ES-I3 (cell line): ENCODE measurements around the gene IGSF21.
"Not testable (repeated sequence)": the region's sequence is repeated elsewhere in the genome, so short reads cannot be mapped to it uniquely, and the experiment has no call there.

ENCODE experiments used
- H3K36me3 ChIP-seq: 2 replicates; pipeline ENCODE4 v1.6.1; 2013; ENCODE audit warnings: mild to moderate bottlenecking, low read length, control low read depth, moderate library complexity; ENCODE audit not compliant: insufficient read depth
- H3K4me1 ChIP-seq: 2 replicates; pipeline ENCODE4 v1.6.1; 2013; ENCODE audit warnings: mild to moderate bottlenecking, control low read depth, low read length; ENCODE audit not compliant: insufficient read depth
- H3K9ac ChIP-seq: 2 replicates; pipeline ENCODE4 v1.6.1; 2013; ENCODE audit warnings: low read depth, mild to moderate bottlenecking, low read length, moderate library complexity
- H3K9me3 ChIP-seq: 2 replicates; pipeline ENCODE4 v1.6.1; 2013; ENCODE audit warnings: mild to moderate bottlenecking, low read length, moderate library complexity; ENCODE audit not compliant: control insufficient read depth, insufficient read depth

The IGSF21 gene

DNA sequence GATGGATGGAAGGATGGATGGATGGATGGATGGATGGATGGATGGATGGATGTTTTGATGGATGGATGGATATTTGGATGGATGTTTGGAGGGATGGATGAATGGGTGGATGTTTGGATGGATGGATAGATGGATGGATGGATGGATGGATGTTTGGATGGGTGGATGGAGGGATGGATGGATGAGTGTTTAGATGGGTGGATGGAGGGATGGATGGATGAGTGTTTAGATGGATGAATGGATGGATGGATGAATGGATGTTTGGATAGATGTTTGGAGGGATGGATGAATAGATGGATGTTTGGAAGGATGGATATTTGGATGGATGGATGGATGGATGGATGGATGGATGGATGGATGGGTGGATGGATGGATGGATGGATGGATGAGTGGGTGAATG, 264.9 kb downstream of the IGSF21 start:
- H3K4me1 ChIP-seq, H3K9me3 ChIP-seq, H3K36me3 ChIP-seq, H3K9ac ChIP-seq: not testable (repeated sequence)

DNA sequence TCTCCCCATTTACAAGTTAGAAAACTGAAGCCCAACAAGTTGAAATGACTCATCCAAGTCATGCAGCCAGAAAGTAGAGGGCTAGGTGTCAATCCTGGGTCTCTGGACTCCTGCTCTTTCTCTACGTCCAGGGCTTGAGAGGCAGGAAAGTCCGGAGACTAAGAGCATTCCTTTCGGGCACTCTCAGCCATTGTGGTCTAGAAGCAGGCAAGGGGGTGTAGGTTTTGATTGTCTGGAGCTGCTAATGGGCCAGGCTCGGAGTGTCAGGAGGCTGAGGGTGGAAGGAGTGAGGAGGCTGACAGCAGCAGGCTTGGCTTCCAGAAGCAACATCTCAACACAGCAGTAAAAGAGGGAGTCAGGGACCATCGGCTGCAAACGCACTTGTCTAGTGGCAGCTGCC, 265.6 kb downstream of the IGSF21 start:
- Histone ChIP-seq H3K9me3 (no peaks in the 10 kb centered on the region), H3K4me1 (peaks cover 2% of the 10 kb centered on the region; the same call in 1 of the 2 replicates), H3K9ac (no peak overlapping the region), H3K36me3 (no peaks in the 10 kb centered on the region)

DNA sequence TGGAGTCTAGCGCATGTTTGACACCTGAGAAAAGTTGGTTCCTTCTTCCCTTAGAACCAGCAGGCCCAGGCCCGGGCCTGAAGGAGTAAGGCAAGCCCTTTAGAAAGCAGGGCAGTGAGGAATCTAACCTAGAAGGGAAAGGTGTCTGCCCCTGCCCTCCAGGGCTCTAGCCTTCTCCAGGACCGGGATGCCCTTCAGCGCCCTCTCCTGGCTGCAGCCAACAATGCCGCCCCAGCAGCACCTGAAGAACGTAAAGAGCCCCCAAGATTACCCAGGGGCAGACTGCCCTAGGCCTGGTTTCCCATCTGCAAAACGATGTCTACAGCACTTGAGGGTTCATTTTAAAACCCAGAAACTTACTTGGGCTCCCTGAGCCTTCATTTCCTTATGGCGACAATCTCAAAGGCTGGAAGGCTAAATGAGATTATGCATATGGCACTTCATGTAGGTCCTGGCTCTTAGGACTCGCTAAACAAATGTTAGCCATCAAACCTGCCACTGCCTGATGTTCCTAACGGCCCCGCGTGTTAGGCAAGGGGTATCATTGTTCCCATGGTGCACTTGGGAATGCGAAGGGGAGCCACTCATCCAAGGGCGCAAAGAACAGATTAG, 266.4 kb downstream of the IGSF21 start:
- Histone ChIP-seq H3K9me3 (no peaks in the 10 kb centered on the region; the same call in 1 of the 2 replicates), H3K36me3 (no peaks in the 10 kb centered on the region), H3K9ac (no peak overlapping the region), H3K4me1 (peaks cover 2% of the 10 kb centered on the region; the same call in 1 of the 2 replicates)

DNA sequence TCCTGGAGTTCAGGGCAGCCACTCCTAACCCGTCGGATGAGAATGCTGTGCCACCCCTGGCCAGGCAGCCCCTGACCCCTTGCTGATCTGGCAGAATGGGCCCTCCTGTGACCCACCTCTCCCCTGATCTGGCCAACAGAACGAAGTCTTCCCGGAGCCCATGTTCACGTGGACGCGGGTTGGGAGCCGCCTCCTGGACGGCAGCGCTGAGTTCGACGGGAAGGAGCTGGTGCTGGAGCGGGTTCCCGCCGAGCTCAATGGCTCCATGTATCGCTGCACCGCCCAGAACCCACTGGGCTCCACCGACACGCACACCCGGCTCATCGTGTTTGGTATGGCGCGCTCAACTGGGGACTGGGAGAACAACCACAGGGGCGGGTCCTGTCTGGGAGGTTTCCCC, 269.1 kb downstream of the IGSF21 start:
- peaks cover 6% of the 10 kb centered on the region; the same call in 1 of the 2 replicates for H3K9me3 ChIP-seq
- H3K9ac ChIP-seq, result no peak overlapping the region
- H3K4me1 ChIP-seq, result peaks cover 2% of the 10 kb centered on the region; the same call in 1 of the 2 replicates
- no peaks in the 10 kb centered on the region for H3K36me3 ChIP-seq

DNA sequence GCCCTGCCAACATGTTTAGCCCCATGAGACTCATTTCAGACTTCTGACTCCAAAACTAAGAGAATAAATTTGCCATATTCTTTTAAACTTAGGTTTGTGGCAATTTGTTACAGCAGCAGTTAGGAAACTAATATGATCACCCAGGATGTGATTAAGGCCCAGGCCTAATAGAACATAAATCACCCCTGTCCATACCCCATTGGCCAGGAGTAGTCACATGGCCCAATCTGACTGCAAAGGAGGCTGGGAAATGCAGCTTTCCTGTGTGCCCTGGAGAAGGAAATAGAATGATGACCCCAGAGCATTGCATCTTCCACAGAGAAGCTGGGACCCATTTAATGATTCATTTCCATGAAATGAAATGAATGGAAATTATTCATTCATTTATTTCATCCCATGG, 272.7 kb downstream of the IGSF21 start:
- Histone ChIP-seq H3K9ac (no peak overlapping the region), H3K36me3 (no peaks in the 10 kb centered on the region), H3K4me1 (peaks cover 14% of the 10 kb centered on the region), H3K9me3 (peaks cover 6% of the 10 kb centered on the region; the same call in 1 of the 2 replicates)

DNA sequence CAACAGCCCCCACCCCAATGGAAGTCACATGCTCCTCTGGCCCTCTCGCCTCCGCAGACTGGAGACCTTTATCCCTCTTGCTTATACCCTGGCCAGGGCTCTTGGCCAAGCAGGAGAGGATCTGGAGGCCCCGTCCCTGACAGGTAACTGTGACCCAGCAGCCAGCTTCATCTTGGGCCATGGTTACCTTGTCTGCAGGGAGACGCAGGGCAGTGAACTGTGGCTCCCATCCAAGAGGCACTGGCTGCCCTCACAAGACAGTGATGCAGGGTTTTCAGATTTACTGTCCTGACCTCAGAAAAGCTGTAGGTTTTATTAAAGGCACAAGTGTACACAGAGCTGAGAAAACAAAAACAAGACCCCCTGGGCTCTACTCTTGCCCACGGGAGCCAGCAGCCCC, 276.5 kb downstream of the IGSF21 start:
- Histone ChIP-seq H3K9me3 (peaks cover 6% of the 10 kb centered on the region; the same call in 1 of the 2 replicates), H3K4me1 (peaks cover 28% of the 10 kb centered on the region), H3K9ac (no peak overlapping the region), H3K36me3 (no peaks in the 10 kb centered on the region)

DNA sequence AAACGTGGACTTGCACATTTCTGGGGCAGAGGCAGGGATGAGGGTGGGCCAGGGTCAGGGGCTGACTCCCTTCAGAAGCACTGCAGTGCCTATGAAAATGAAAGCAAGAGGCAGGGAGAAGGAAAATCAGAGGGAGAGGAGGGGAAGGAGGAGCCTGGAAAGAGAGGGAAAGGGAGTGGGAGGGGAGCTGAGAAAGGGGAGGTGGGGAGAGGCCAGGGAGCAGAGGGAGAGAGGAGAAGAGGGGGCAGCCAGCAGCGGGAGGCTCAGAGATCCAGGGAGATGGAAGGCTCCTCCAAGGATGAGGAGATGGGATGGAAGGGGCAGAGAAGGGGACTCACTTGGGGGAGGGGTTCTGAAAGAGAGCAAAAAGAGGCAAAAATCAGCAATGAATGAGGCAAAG, 276.9 kb downstream of the IGSF21 start:
- Histone ChIP-seq H3K4me1 (peaks cover 28% of the 10 kb centered on the region), H3K36me3 (no peaks in the 10 kb centered on the region), H3K9me3 (peaks cover 6% of the 10 kb centered on the region; the same call in 1 of the 2 replicates), H3K9ac (no peak overlapping the region)

DNA sequence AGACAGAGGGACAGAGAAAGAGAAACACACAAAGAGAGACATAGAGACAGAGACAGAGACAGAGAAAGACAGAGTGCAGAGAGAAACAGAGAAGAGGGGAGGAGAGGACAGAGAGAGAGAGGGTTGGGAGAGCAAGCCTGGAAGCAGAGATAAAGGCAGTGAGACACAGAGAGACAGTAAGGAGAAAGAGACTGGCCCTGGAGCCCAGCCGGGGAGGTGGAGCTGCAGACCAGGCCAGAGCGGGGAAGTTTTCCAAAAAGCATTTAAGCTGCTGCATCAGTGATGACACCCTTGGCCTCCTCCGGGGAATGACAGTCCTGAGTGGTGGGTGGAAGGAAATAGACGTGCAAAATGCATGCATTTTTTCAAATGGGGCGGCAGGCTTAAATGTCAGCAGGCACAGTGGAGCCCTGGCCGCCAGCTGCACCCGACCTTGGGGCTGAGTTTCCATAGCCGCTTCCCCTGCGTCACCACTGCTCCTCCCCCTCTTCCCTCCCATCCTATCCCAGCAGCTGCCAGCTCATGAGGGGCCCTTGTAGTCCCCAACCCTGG, 277.7 kb downstream of the IGSF21 start:
- H3K9me3 ChIP-seq, result no peaks in the 10 kb centered on the region
- peak overlapping the region; percentile 1; the same call in 1 of the 2 replicates for H3K9ac ChIP-seq
- peaks cover 28% of the 10 kb centered on the region for H3K4me1 ChIP-seq
- no peaks in the 10 kb centered on the region for H3K36me3 ChIP-seq

DNA sequence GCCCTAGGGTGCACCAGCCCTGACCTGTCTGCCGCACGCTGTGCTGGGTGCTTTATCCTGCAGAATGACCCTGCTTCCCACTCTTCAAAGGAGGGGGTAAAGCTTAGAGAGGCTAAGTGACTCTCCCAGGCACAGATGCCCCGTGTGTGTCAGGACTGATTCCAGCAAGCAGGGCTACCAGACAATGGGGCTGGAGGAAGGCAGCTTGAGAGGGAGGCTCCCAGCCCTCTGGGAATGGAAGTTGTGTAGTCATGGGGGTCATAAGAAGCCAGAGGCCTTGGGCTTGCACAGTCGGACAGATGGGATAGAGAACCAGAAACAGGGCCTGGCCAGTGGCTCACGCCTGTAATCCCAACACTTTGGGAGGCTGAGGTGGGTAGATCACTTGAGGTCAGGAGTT, 279.0 kb downstream of the IGSF21 start:
- H3K9me3 ChIP-seq, result no peaks in the 10 kb centered on the region
- H3K9ac ChIP-seq, result no peak overlapping the region
- H3K4me1 ChIP-seq, result peaks cover 28% of the 10 kb centered on the region
- H3K36me3 ChIP-seq, result no peaks in the 10 kb centered on the region

DNA sequence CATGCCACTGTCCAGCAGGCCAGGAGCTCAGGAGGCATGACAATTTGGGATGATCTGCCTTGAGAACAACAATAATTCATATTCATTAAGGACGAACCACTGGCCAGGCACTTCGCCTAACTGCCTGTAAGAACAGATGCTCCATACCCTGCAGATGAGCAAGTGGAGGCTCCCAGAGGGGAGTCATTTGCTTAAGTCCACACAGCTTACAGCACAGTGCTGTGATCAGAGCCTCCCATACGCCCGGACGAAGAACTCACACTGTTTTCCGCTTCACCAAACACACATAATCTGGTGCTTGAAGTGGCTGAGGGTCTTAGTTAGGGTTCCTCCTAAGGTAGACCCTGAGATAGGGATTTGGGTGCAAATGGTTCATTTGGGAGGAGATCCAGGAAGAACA, 279.7 kb downstream of the IGSF21 start:
- H3K36me3 ChIP-seq, result no peaks in the 10 kb centered on the region
- H3K9me3 ChIP-seq, result no peaks in the 10 kb centered on the region
- H3K4me1 ChIP-seq, result peaks cover 28% of the 10 kb centered on the region
- H3K9ac ChIP-seq, result no peak overlapping the region

DNA sequence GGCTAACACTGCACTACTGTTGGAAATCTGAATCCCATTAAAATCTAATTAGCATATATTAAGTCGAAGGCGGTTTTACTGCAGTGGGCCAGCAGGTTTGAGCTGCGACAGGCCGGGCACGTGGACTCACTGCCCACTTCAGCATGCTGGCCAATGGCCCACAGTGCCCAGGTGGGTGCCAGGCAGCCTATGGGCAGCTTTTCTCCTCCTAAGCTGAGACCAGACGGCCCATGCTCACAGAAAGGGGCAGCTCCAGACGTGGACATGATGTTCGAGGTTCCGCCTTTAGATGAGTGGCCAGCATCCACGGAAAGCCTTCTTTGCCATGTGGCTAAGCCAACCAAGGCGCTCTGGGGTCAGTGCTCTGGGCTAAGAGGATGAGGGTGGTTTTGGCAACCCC, 283.4 kb downstream of the IGSF21 start:
- Histone ChIP-seq H3K9me3 (no peaks in the 10 kb centered on the region), H3K36me3 (no peaks in the 10 kb centered on the region), H3K4me1 (peaks cover 15% of the 10 kb centered on the region)

DNA sequence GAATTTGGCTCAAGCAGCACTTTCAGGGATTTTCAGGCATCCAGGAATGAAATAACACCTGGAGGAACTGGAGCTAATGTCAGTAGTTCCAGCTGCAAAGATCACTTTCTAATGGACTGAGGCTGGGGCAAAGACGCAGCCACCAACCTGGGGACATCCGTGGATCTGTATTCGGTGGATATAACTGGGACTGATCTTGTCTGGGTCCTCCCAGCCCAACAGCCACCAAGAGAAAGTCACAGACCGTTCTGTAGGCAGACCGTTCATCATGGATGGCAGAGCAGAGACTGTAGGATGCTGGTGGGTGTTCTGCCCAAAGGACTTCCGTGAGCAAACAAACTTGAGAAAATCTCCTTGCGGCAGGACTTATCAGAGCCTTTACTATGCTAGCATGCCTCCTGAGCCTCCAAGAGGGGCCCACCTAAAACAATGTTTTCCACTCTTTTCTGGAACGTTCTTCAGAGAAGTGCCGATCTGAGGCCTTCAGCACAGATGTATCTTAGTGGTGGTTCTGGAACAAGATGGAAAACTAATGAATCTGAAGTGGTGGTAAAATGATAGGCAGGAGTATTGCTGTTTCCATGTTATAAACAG, 287.1 kb downstream of the IGSF21 start:
- H3K4me1 ChIP-seq, result 0 out of 2 replicates have a peak, but pooled peaks cover 6% of the 10 kb centered on the region
- no peaks in the 10 kb centered on the region for H3K36me3 ChIP-seq
- no peak overlapping the region for H3K9ac ChIP-seq
- no peaks in the 10 kb centered on the region for H3K9me3 ChIP-seq

More for the DNA sequence above, 283.4 kb downstream of the IGSF21 start:
- no peak overlapping the region for H3K9ac ChIP-seq

DNA sequence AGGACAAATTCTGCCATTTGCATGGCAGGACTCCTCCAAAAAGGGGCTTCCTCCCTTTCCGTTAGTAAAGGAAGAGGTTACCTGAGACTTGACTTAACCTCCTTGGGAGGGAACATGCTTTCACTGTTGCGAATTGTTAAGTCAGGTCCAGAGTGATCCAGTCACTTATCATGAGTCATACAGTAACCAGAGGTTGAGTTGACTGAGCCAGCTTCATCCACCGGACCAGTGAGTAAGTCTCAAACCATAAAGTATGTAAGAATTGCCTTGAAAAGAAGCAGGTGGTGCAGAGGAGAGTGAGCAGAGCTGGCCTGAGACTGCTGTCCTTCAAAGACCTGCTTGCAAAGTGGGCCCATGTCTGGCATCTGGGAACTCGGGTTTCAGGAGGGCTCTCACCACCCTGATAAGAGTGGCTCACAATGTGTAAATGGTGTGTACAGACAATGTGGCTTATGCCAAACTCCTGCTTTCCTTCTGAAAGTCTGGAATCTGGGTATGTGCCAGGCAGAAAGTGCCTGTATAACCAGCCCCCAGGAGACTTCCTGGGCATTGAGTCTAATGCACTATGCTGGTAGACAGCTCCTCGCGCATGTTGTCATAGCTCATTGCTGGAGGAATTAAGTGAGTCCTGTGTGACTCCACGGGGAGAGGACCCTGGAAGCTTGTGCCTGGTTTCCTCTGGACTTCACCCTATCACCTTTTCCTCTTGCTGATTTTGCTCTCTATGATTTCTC, 288.8 kb downstream of the IGSF21 start:
- Histone ChIP-seq H3K9me3 (no peaks in the 10 kb centered on the region), H3K9ac (no peak overlapping the region), H3K36me3 (no peaks in the 10 kb centered on the region), H3K4me1 (0 out of 2 replicates have a peak, but pooled peaks cover 6% of the 10 kb centered on the region)

DNA sequence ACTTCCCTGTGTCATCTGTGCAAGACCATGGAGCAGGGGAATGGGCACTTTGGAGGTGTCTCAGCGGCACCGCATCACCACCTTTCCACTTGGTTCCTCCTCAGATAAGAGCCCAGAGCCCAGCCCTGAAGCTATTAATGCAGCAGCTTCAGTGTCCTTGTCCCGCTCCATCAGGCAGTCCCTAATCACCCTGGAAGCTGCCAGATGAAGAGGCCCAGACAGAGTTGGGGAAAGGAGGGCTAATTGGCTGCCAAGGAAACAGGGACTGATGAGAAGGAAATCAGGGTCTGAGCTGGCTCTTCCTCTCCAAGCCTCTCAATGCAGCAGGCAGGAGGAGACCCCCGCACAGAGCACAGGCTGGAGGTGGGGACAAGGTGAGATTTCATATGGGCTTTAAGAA, 290.0 kb downstream of the IGSF21 start:
- H3K36me3 ChIP-seq, result no peaks in the 10 kb centered on the region
- no peaks in the 10 kb centered on the region for H3K9me3 ChIP-seq
- no peak overlapping the region for H3K9ac ChIP-seq
- H3K4me1 ChIP-seq, result peaks cover 6% of the 10 kb centered on the region; the same call in 1 of the 2 replicates
